ENCODE results near the gene OR2T2. TPM values are rescaled to one million over a fixed set of nuclear protein-coding genes. Genes with fewer than 3 reads are reported as not detected.
A peak's percentile ranks its signal among the peaks of the same experiment; 100 is the strongest.
"Not testable (repeated sequence)": the region's sequence is repeated elsewhere in the genome, so short reads cannot be mapped to it uniquely, and the experiment has no call there.

The OR2T2 gene, protein sequence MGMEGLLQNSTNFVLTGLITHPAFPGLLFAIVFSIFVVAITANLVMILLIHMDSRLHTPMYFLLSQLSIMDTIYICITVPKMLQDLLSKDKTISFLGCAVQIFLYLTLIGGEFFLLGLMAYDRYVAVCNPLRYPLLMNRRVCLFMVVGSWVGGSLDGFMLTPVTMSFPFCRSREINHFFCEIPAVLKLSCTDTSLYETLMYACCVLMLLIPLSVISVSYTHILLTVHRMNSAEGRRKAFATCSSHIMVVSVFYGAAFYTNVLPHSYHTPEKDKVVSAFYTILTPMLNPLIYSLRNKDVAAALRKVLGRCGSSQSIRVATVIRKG
- total RNA-seq (2014; rRNA removed; shearing (Covaris generic)): not detected in 2 replicates

- not testable (repeated sequence) for H3K36me3 ChIP-seq (replicated peaks; ENCODE audit: control insufficient read depth, insufficient read depth, low read length); H3K27me3 ChIP-seq (ENCODE audit: control insufficient read depth, insufficient read depth, low read length); DNase-seq
Measured at GRCh38 chr1:248445399-248445798, at the start of gene OR2T2. Gene OR2T2, plus strand, starts transcription at chr1:248445637. Its CDS starts 7,161 bp downstream, at chr1:248452798.

DNA sequence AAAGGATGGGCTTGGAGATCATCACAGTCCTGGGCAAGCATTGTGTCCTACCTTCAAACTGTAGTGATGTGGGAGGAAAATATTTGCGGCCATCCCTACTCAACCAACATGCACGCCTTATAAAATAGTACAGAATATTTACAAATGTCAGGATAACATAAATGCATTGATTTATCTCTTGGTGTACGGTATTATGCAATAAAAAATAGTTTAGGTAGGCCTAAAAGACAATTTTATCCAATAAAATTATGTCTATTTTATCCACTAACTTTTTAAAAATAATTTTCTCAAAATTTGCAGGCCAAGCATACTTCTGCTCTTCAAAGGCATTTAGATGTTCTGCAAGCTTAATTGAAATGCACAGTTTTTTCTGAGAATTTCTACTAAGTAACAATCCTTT is 42.7 kb upstream of the OR2T2 start, which contains the start of gene OR2T1:
TSS of gene OR2T1 (plus strand) at position 301 of the 400 bp plus-strand sequence. CDS start 3,100 bp downstream, outside the sequence.
- H3K36me3 ChIP-seq (replicated peaks; ENCODE audit: control insufficient read depth, insufficient read depth, low read length): no peaks in the 10 kb centered on the region
- no peak within 1 kb of the TSS for H3K4me3 ChIP-seq (ENCODE audit: insufficient read depth, low read depth, low read length)
- no peaks in the 10 kb centered on the region for H3K27me3 ChIP-seq (ENCODE audit: control insufficient read depth, insufficient read depth, low read length)
- DNase-seq: no peak

More at GRCh38 chr1:248445399-248445798, at the start of gene OR2T2:
- H3K4me3 ChIP-seq (ENCODE audit: insufficient read depth, low read depth, low read length): not testable (repeated sequence)

DNA sequence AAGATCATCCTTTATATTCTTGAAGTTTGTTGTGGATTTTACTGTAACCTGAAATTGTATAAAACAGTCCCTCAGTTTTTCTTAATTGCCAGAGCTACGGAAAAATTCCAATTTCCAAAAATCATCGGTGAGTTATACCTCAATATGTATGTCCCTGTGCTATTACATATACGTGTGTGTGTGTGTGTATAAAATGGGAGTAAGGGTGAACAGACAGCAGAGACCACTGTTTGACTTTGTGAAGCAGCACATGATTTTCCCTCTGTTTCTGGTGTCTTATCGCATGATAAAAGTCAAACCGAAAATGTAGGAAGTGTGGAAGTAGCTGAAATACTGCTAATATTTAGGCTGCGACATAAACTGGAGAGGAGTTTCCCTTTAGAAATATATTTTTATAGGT is 41.4 kb upstream of the OR2T2 start:
- H3K36me3 ChIP-seq (replicated peaks; ENCODE audit: control insufficient read depth, insufficient read depth, low read length): no peaks in the 10 kb centered on the region
- DNase-seq: peak; percentile 1
- H3K4me3 ChIP-seq (ENCODE audit: insufficient read depth, low read depth, low read length): no peak overlapping the region
- H3K27me3 ChIP-seq (ENCODE audit: control insufficient read depth, insufficient read depth, low read length): no peaks in the 10 kb centered on the region

DNA sequence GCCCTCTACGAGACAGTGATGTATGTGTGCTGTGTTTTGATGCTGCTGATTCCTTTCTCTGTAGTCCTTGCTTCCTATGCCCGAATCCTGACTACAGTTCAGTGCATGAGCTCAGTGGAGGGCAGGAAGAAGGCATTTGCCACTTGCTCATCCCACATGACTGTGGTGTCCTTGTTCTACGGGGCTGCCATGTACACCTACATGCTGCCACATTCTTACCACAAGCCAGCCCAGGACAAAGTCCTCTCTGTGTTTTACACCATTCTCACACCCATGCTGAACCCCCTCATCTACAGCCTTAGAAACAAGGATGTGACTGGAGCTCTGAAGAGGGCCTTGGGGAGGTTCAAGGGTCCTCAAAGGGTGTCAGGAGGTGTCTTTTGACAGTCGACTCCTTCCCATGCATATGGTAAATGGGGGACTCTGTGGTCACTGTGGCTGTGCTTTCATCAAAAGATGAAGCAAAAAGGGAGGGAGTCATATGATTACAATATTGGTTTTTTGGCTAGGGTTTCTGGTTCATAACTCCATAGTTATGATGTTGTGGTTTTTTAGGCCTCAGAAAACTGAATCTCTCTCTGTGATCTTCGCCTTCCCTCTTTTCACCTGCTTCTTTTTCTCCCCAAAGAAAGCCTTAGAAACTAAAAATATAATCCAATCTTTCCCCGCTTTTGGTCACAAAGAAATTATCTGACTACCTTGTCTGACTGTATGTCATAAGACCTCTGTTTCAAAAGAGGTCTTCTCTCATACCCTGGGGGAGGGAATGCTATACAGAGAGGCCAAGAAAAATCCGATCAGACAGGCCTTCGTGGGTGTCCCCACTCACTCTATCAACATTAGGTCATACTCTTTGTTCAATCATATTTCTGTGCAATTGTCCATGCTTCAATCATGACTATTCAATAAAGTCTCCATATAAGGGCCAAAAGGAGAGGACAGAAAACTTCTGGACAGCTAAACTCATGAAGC is 38.4 kb upstream of the OR2T2 start:
- Histone ChIP-seq H3K4me3 (ENCODE audit: insufficient read depth, low read depth, low read length) (no peak overlapping the region), H3K36me3 (replicated peaks; ENCODE audit: control insufficient read depth, insufficient read depth, low read length) (no peaks in the 10 kb centered on the region), H3K27me3 (ENCODE audit: control insufficient read depth, insufficient read depth, low read length) (no peaks in the 10 kb centered on the region)
- DNase-seq: no peak

GRCh38 chr1:248416226-248416625 is 29.2 kb upstream of the OR2T2 start:
- no peaks in the 10 kb centered on the region for H3K27me3 ChIP-seq (ENCODE audit: control insufficient read depth, insufficient read depth, low read length)
- DNase-seq: no peak
- H3K4me3 ChIP-seq (ENCODE audit: insufficient read depth, low read depth, low read length): no peak overlapping the region

DNA sequence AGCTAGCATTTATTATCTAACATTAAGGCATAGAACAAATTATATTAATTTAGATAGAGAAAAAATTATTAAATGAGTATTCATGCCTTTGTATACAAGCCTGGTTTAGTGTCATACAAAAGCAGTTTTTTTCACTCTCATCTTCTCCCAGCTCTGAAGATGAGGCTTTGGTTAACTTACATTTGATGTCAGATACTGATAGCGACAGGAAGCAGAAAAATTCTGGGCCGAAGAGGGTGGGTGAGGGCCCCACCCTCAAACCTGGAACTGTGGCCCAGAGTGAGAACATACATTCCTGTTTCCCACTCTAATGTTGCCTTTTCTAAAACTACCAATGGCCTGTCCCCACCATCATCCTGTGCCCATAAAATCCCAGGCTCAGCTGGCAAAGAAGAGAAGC is 27.6 kb upstream of the OR2T2 start:
- no peak overlapping the region for H3K4me3 ChIP-seq (ENCODE audit: insufficient read depth, low read depth, low read length)
- H3K27me3 ChIP-seq (ENCODE audit: control insufficient read depth, insufficient read depth, low read length): no peaks in the 10 kb centered on the region
- no peak for DNase-seq
- H3K36me3 ChIP-seq (replicated peaks; ENCODE audit: control insufficient read depth, insufficient read depth, low read length): no peaks in the 10 kb centered on the region

More at GRCh38 chr1:248416226-248416625, 29.2 kb upstream of the OR2T2 start:
- no peaks in the 10 kb centered on the region for H3K36me3 ChIP-seq (replicated peaks; ENCODE audit: control insufficient read depth, insufficient read depth, low read length)

GRCh38 chr1:248421384-248421783 is 24.1 kb upstream of the OR2T2 start:
- H3K27me3 ChIP-seq (ENCODE audit: control insufficient read depth, insufficient read depth, low read length): no peaks in the 10 kb centered on the region
- DNase-seq: no peak
- H3K4me3 ChIP-seq (ENCODE audit: insufficient read depth, low read depth, low read length): no peak overlapping the region
- H3K36me3 ChIP-seq (replicated peaks; ENCODE audit: control insufficient read depth, insufficient read depth, low read length): no peaks in the 10 kb centered on the region

DNA sequence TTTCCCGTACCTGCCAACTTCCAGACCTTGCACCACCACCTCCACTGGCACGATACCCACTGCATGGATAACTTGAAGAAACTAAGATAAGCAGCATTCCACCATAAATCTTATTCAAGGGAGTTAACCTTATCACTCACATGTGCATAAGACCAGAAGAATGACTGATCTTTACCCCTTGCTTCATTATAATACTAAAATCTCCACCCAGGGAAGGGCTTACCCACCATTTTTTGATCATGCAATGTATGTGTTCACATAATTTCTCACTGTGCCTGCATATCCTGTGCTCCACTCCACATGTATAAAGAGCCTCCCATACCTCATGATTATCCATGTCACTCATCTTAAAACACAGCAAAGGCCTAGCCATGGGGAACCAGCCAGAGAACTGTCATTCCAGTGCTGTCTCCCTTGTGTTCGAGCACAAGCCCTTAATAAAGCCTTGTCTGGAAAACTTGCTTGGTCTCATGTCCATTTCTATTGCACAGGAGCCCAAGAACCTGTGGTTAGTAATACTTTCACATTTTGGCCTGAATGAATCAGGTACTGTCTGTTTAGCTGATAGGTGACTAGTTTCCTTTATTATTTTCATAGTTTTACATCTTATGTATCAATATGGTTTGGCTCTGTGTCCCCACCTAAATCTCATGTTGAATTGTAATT is 17.8 kb upstream of the OR2T2 start:
- not testable (repeated sequence) for H3K27me3 ChIP-seq (ENCODE audit: control insufficient read depth, insufficient read depth, low read length); DNase-seq; H3K4me3 ChIP-seq (ENCODE audit: insufficient read depth, low read depth, low read length); H3K36me3 ChIP-seq (replicated peaks; ENCODE audit: control insufficient read depth, insufficient read depth, low read length)

- not testable (repeated sequence) for H3K36me3 ChIP-seq (replicated peaks; ENCODE audit: control insufficient read depth, insufficient read depth, low read length); H3K4me3 ChIP-seq (ENCODE audit: insufficient read depth, low read depth, low read length); H3K27me3 ChIP-seq (ENCODE audit: control insufficient read depth, insufficient read depth, low read length); DNase-seq
Measured at GRCh38 chr1:248428192-248428533, 17.3 kb upstream of the OR2T2 start.

- not testable (repeated sequence) for H3K36me3 ChIP-seq (replicated peaks; ENCODE audit: control insufficient read depth, insufficient read depth, low read length); DNase-seq; H3K27me3 ChIP-seq (ENCODE audit: control insufficient read depth, insufficient read depth, low read length); H3K4me3 ChIP-seq (ENCODE audit: insufficient read depth, low read depth, low read length)
Measured at GRCh38 chr1:248431683-248432082, 13.8 kb upstream of the OR2T2 start.

DNA sequence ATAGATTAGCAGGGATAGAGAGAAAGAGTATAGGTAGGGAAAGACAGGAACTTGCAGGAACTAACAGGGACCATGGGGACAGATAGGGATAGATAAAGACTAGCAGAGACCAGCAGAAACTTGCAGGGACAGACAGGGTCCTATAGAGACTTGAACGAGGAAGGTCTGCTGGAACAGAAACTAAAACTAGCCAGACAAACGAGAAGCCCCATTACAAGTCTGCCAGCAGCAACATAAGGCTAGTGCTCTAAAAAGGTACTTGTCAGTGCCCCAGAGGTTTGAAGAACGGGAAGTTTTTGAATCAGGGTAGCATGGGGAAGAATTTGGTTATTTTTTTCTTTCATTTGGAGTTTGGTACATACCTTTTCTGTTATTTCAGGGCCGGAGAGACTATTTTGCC is 13.2 kb upstream of the OR2T2 start:
- not testable (repeated sequence) for H3K4me3 ChIP-seq (ENCODE audit: insufficient read depth, low read depth, low read length); H3K36me3 ChIP-seq (replicated peaks; ENCODE audit: control insufficient read depth, insufficient read depth, low read length); DNase-seq; H3K27me3 ChIP-seq (ENCODE audit: control insufficient read depth, insufficient read depth, low read length)

- H3K27me3 ChIP-seq (ENCODE audit: control insufficient read depth, insufficient read depth, low read length); H3K4me3 ChIP-seq (ENCODE audit: insufficient read depth, low read depth, low read length); DNase-seq; H3K36me3 ChIP-seq (replicated peaks; ENCODE audit: control insufficient read depth, insufficient read depth, low read length): not testable (repeated sequence)
Measured at GRCh38 chr1:248433811-248434415, 11.5 kb upstream of the OR2T2 start.

GRCh38 chr1:248434913-248435312 is 10.5 kb upstream of the OR2T2 start:
- not testable (repeated sequence) for H3K27me3 ChIP-seq (ENCODE audit: control insufficient read depth, insufficient read depth, low read length)

GRCh38 chr1:248436303-248436702 is 9.1 kb upstream of the OR2T2 start:
- not testable (repeated sequence) for H3K4me3 ChIP-seq (ENCODE audit: insufficient read depth, low read depth, low read length); DNase-seq; H3K36me3 ChIP-seq (replicated peaks; ENCODE audit: control insufficient read depth, insufficient read depth, low read length); H3K27me3 ChIP-seq (ENCODE audit: control insufficient read depth, insufficient read depth, low read length)

More at GRCh38 chr1:248434913-248435312, 10.5 kb upstream of the OR2T2 start:
- H3K4me3 ChIP-seq (ENCODE audit: insufficient read depth, low read depth, low read length); DNase-seq; H3K36me3 ChIP-seq (replicated peaks; ENCODE audit: control insufficient read depth, insufficient read depth, low read length): not testable (repeated sequence)

All from H7 (cell line).